Stomach (tissue), 4 donors: Measurements from ENCODE around the gene GRK4.

Experiments
- CTCF ChIP-seq, 7 experiments: fragments of 450-650 bp in 4 of 7; fragments of 200-600 bp in 3 of 7; sonication (generic) in 3 of 7; IDR thresholded peaks; one replicate each; pipeline ENCODE4 v1.5.1; 2016 to 2019; ENCODE audit warnings: antibody characterized with exemption in 7 of 7, control low read depth in 2 of 7, mild to moderate bottlenecking in 1 of 7
- POLR2A ChIP-seq, 4 donors: fragments of 450-650 bp; IDR thresholded peaks; one replicate each; pipeline ENCODE4 v1.6.1; 2016; ENCODE audit warnings: antibody characterized with exemption in 4 of 4, control low read depth in 2 of 4, mild to moderate bottlenecking in 1 of 4, moderate library complexity in 1 of 4
- POLR2AphosphoS5 ChIP-seq, 3 donors: sonication (generic); formaldehyde crosslinking; IDR thresholded peaks; one replicate each; pipeline ENCODE4 v1.6.1; 2016; ENCODE audit warnings: antibody characterized with exemption in 3 of 3

- TF ChIP-seq CTCF (IDR thresholded peaks at IDR 0.05) (no peak), POLR2AphosphoS5 (IDR thresholded peaks at IDR 0.05) (no peak), POLR2A (IDR thresholded peaks at IDR 0.05) (no peak)
Measured at GRCh38 chr4:3039706-3040366, 76.5 kb downstream of the GRK4 start.
